K562 (cell line): ENCODE data around the gene CCDC32. TPM values are rescaled to one million over a fixed set of nuclear protein-coding genes. Genes with fewer than 3 reads are reported as not detected.

Experiments
- DPF2 ChIP-seq: fragments of 450-650 bp; IDR thresholded peaks from 2 replicates; pipeline ENCODE4 v1.6.1; 2016
- E2F3 ChIP-seq: fragments of 250-450 bp; sonication (Bioruptor Pico); IDR thresholded peaks from 2 replicates; pipeline ENCODE4 v1.4.0; 2020; ENCODE audit warnings: mild to moderate bottlenecking
- GTF2F1 ChIP-seq: IDR thresholded peaks from 2 replicates; pipeline ENCODE4 v1.6.1; 2011; ENCODE audit warnings: low read depth, low read length, improper control_type of control experiment
- ILF3 ChIP-seq: fragments of 450-650 bp; IDR thresholded peaks from 2 replicates; pipeline ENCODE4 v1.6.1; 2018; ENCODE audit warnings: antibody characterized with exemption, mild to moderate bottlenecking, moderate library complexity, borderline replicate concordance
- KLF13 ChIP-seq: fragments of 450-650 bp; IDR thresholded peaks from 2 replicates; pipeline ENCODE4 v1.6.1; 2016; ENCODE audit warnings: missing genetic modification characterization, low read depth, mild to moderate bottlenecking, missing compliant biosample characterization, moderate library complexity, borderline replicate concordance
- MAZ ChIP-seq, 2 experiments: fragments of 450-650 bp in 1 of 2; sonication (generic) in 1 of 2; formaldehyde crosslinking; IDR thresholded peaks in 1 of 2; conservative IDR thresholded peaks in 1 of 2; 2 replicates each; pipeline versions ENCODE4 v1.4.0 to v1.5.0; 2020; ENCODE audit warnings: mild to moderate bottlenecking in 1 of 2, missing genetic modification reagents in 1 of 2
- NFE2L1 ChIP-seq: fragments of 450-650 bp; IDR thresholded peaks from 2 replicates; pipeline ENCODE4 v1.6.1; 2016; ENCODE audit warnings: missing genetic modification characterization, low read depth, mild to moderate bottlenecking, missing compliant biosample characterization, moderate library complexity, borderline replicate concordance
- NR2C2 ChIP-seq, 2 experiments: fragments of 200-800 bp in 1 of 2; sonication (Bioruptor generic) in 1 of 2; sonication (generic) in 1 of 2; formaldehyde crosslinking in 1 of 2; IDR thresholded peaks; 2 replicates each; pipeline versions ENCODE4 v1.6.1 to v1.8.0; 2016 to 2022; ENCODE audit warnings: mild to moderate bottlenecking in 1 of 2, missing compliant biosample characterization in 1 of 2, missing genetic modification characterization in 1 of 2, missing genetic modification reagents in 1 of 2
- PTTG1 ChIP-seq: fragments of 450-650 bp; IDR thresholded peaks from 2 replicates; pipeline ENCODE4 v1.6.1; 2016; ENCODE audit warnings: low read depth, mild to moderate bottlenecking, missing genetic modification characterization, missing compliant biosample characterization
- RBBP5 ChIP-seq: fragments of 200-600 bp; sonication (generic); IDR thresholded peaks from 2 replicates; pipeline ENCODE4 v1.6.1; 2012; ENCODE audit warnings: borderline replicate concordance, mild to moderate bottlenecking, low read length, control low read depth, inconsistent platforms; ENCODE audit not compliant: insufficient read depth, poor library complexity, severe bottlenecking
- RCOR1 ChIP-seq, 2 experiments: IDR thresholded peaks; 2 replicates each; pipeline ENCODE4 v1.6.1; 2012; ENCODE audit warnings: low read depth in 2 of 2, low read length in 2 of 2, borderline replicate concordance in 1 of 2, improper control_type of control experiment in 1 of 2
- SP1 ChIP-seq: sonication (generic); formaldehyde crosslinking; IDR thresholded peaks from 2 replicates; pipeline ENCODE4 v1.8.1; 2022; ENCODE audit warnings: mild to moderate bottlenecking, missing genetic modification reagents
- SUPT5H ChIP-seq: fragments of 450-650 bp; IDR thresholded peaks from 2 replicates; pipeline ENCODE4 v1.6.1; 2016
- TOE1 ChIP-seq, 2 experiments: fragments of 450-650 bp in 1 of 2; sonication (generic) in 1 of 2; formaldehyde crosslinking in 1 of 2; IDR thresholded peaks; 2 replicates each; pipeline versions ENCODE4 v1.7.1 to v1.8.0; 2016 to 2022; ENCODE audit warnings: borderline replicate concordance in 2 of 2, mild to moderate bottlenecking in 2 of 2, antibody characterized with exemption in 1 of 2, inconsistent platforms in 1 of 2, low read depth in 1 of 2, missing genetic modification reagents in 1 of 2, moderate library complexity in 1 of 2
- ZBTB8A ChIP-seq: fragments of 450-650 bp; IDR thresholded peaks from 2 replicates; pipeline ENCODE4 v1.6.1; 2018; ENCODE audit warnings: mild to moderate bottlenecking, moderate library complexity; ENCODE audit not compliant: partially characterized antibody
- ZNF76 ChIP-seq: fragments of 250-450 bp; sonication (Bioruptor Pico); IDR thresholded peaks from 2 replicates; pipeline ENCODE4 v1.4.0; 2020; ENCODE audit warnings: mild to moderate bottlenecking, moderate library complexity, borderline replicate concordance
- polyA plus RNA-seq, 8 experiments: library from polyadenylated mRNA; depleted of rRNA in 4 of 8; stranded (reverse) in 5 of 8; unstranded in 3 of 8; fragments of >200 nt; fragmentation: Nextera tagmentation in 2 of 8; fragmentation: Illumina TruSeq in 1 of 8; extraction: Ambion mirVana in 2 of 8; extraction: Trizol in 1 of 8; gene quantifications; 2 replicates each; pipeline versions ENCODE4 v1.2.1 to v1.2.3, GENCODE V29; 2011 to 2014; ENCODE audit warnings: inconsistent platforms in 1 of 8, missing spikeins in 1 of 8
- total RNA-seq, 7 experiments: library from RNA; depleted of rRNA in 6 of 7; stranded (reverse); fragments of >200 nt in 6 of 7; fragmentation: Illumina TruSeq in 2 of 7; extraction: Trizol in 2 of 7; gene quantifications; 2 replicates each; pipeline versions ENCODE4 v1.2.1 to v1.2.3, GENCODE V29; 2011 to 2021; ENCODE audit warnings: low replicate concordance in 1 of 7
- TF ChIP-seq, protein P1 (sequence below): fragments of 250-450 bp; sonication (Bioruptor Pico); IDR thresholded peaks from 2 replicates; pipeline ENCODE4 v1.4.0; 2020; ENCODE audit warnings: mild to moderate bottlenecking, moderate library complexity, borderline replicate concordance
- TF ChIP-seq, protein P2 (sequence below): fragments of 450-650 bp; IDR thresholded peaks from 2 replicates; pipeline ENCODE4 v1.6.1; 2016; ENCODE audit warnings: mild to moderate bottlenecking

CCDC32 gene
- total and polyA plus RNA-seq, 9 of the 15 experiments (the other 6 are each of a cell fraction or from before 2014, with no cell fraction given) = 22.2 to 94.8 (median 37.1) TPM

DNA sequence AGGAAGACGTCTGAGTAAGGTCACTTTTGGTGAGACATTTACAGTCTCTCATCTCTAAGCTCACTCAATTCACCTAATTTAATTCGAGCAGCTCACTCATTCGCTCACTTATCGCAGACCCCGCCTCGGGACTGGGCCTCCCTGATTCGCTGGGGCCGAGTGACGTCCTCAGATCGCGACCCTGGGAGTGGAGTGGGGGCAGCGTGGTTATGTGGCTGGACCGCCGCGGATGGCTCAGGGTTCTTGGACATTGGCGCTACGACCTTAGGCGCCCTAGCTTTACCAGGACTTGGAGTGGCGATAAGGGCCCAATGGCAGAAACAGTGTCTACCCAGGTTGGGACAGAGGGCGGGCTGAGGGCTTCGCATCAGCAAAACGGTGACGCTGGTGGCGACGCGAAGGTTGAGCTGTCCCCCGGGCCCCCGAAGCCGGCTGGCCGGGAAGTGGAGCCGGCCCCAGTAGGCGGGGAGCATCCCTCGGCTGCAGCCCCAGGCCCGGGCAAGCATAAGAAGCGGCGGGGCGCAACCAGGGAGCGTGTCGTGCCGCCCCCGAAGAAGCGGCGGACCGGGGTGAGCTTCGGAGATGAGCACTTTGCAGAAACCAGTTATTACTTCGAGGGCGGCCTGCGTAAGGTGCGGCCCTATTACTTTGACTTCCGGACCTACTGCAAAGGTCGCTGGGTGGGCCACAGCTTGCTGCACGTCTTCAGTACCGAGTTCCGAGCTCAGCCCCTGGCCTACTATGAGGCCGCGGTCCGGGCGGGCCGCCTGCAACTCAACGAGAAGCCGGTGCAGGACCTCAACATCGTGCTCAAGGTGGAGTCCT lies 4.5 kb upstream of the CCDC32 start, which contains the start of gene RPUSD2 (continued):
- TF ChIP-seq TOE1 (IDR thresholded peaks at IDR 0.05; ENCODE audit: borderline replicate concordance) = no peak
- TF ChIP-seq TOE1 (CRISPR knock-in tag; IDR thresholded peaks at IDR 0.05; ENCODE audit: borderline replicate concordance, low read depth) = 0 out of 2 replicates have a peak, but pooled peaks have one; percentile 15
- no peak for TF ChIP-seq ZBTB8A
- TF ChIP-seq NR2C2 (CRISPR knock-in tag; IDR thresholded peaks at IDR 0.05) = 0 out of 2 replicates have a peak, but pooled peaks have one; percentile 42
- peak; percentile 63; the same call in 1 of the 2 replicates for TF ChIP-seq NR2C2 (tag; IDR thresholded peaks at IDR 0.05)
- TF ChIP-seq MAZ (CRISPR knock-in tag; conservative IDR thresholded peaks at IDR 0.05 in 1 of 2, IDR thresholded peaks at IDR 0.05 in 1 of 2) = peak; percentile 80 to 98
- TF ChIP-seq ILF3 = no peak
- TF ChIP-seq, protein P1, sequence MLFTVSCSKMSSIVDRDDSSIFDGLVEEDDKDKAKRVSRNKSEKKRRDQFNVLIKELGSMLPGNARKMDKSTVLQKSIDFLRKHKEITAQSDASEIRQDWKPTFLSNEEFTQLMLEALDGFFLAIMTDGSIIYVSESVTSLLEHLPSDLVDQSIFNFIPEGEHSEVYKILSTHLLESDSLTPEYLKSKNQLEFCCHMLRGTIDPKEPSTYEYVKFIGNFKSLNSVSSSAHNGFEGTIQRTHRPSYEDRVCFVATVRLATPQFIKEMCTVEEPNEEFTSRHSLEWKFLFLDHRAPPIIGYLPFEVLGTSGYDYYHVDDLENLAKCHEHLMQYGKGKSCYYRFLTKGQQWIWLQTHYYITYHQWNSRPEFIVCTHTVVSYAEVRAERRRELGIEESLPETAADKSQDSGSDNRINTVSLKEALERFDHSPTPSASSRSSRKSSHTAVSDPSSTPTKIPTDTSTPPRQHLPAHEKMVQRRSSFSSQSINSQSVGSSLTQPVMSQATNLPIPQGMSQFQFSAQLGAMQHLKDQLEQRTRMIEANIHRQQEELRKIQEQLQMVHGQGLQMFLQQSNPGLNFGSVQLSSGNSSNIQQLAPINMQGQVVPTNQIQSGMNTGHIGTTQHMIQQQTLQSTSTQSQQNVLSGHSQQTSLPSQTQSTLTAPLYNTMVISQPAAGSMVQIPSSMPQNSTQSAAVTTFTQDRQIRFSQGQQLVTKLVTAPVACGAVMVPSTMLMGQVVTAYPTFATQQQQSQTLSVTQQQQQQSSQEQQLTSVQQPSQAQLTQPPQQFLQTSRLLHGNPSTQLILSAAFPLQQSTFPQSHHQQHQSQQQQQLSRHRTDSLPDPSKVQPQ (CRISPR knock-in tag) = no peak
- TF ChIP-seq, protein P2, sequence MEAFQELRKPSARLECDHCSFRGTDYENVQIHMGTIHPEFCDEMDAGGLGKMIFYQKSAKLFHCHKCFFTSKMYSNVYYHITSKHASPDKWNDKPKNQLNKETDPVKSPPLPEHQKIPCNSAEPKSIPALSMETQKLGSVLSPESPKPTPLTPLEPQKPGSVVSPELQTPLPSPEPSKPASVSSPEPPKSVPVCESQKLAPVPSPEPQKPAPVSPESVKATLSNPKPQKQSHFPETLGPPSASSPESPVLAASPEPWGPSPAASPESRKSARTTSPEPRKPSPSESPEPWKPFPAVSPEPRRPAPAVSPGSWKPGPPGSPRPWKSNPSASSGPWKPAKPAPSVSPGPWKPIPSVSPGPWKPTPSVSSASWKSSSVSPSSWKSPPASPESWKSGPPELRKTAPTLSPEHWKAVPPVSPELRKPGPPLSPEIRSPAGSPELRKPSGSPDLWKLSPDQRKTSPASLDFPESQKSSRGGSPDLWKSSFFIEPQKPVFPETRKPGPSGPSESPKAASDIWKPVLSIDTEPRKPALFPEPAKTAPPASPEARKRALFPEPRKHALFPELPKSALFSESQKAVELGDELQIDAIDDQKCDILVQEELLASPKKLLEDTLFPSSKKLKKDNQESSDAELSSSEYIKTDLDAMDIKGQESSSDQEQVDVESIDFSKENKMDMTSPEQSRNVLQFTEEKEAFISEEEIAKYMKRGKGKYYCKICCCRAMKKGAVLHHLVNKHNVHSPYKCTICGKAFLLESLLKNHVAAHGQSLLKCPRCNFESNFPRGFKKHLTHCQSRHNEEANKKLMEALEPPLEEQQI = no peak
- TF ChIP-seq E2F3 (CRISPR knock-in tag) = 0 out of 2 replicates have a peak, but pooled peaks have one; percentile 8
- 0 out of 4 replicates have a peak, but pooled peaks of 1 of the 2 experiments have one; percentile 14 for TF ChIP-seq RCOR1 (IDR thresholded peaks at IDR 0.05; ENCODE audit: borderline replicate concordance in 1 of 2, low read depth in 2 of 2, low read length in 2 of 2)
- peak; percentile 90 for TF ChIP-seq SUPT5H
- no peak for TF ChIP-seq NFE2L1
- TF ChIP-seq PTTG1 = no peak
- no peak for TF ChIP-seq DPF2
- TF ChIP-seq SP1 (CRISPR knock-in tag) = peak; percentile 57; the same call in 1 of the 2 replicates
- peak; percentile 91 for TF ChIP-seq RBBP5
- TF ChIP-seq GTF2F1 = no peak; the same call in 1 of the 2 replicates
- TF ChIP-seq ZNF76 (CRISPR knock-in tag) = no peak
- no peak for TF ChIP-seq KLF13 (tag)
